ENCODE data around the gene DISC1.

Gene DISC1

DNA sequence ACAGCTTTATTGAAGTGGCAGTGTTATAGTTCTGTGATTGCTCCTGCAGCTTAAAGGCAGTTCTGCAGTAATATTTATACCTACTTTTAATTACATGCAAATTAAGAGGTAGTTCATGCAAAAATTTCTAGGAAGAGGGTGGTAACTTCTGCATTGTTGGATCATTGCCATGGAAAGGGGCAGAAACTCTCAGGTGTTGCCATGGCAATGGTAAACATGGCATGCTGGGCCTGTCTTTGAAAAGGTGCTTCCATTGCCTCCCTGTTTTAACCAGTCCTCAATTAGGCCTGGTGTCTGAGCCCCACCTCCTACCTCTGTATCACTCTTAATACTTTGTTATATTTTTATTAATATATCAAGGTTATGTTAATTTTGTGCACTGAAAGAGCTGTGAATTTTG, 104.7 kb downstream of the DISC1 start:
- Histone ChIP-seq H3K9ac (ENCODE audit: low read length in 2 of 2) (no peak overlapping the region), H3K27ac (ENCODE audit: low read length) (no peak overlapping the region), H3K4me3 (ENCODE audit: low read length in 2 of 2) (no peak overlapping the region), H3K27me3 (ENCODE audit: control insufficient read depth in 1 of 2, insufficient read depth in 2 of 2, low read length in 2 of 2) (no peaks in the 10 kb centered on the region), H3K4me1 (ENCODE audit: control insufficient read depth, insufficient read depth, low read length) (no peaks in the 10 kb centered on the region), H3K36me3 (ENCODE audit: control insufficient read depth in 2 of 2, insufficient read depth in 2 of 2, low read length in 2 of 2) (no peaks in the 10 kb centered on the region), H3K9me3 (ENCODE audit: control insufficient read depth in 2 of 2, low read length in 2 of 2) (no peaks in the 10 kb centered on the region)

GRCh38 chr1:231733063-231733462, 106.5 kb downstream of the DISC1 start:
- no peak overlapping the region for H3K27ac ChIP-seq (ENCODE audit: low read length)
- H3K9me3 ChIP-seq (ENCODE audit: control insufficient read depth in 2 of 2, low read length in 2 of 2), result no peaks in the 10 kb centered on the region
- H3K4me3 ChIP-seq (ENCODE audit: low read length in 2 of 2), result no peak overlapping the region

GRCh38 chr1:231733672-231734071, 107.1 kb downstream of the DISC1 start:
- H3K36me3 ChIP-seq (ENCODE audit: control insufficient read depth in 2 of 2, insufficient read depth in 2 of 2, low read length in 2 of 2), result no peaks in the 10 kb centered on the region
- H3K27me3 ChIP-seq (ENCODE audit: control insufficient read depth in 1 of 2, insufficient read depth in 2 of 2, low read length in 2 of 2), result no peaks in the 10 kb centered on the region
- no peak overlapping the region for H3K4me3 ChIP-seq (ENCODE audit: low read length in 2 of 2)
- H3K27ac ChIP-seq (ENCODE audit: low read length), result no peak overlapping the region
- H3K9me3 ChIP-seq (ENCODE audit: control insufficient read depth in 2 of 2, low read length in 2 of 2), result no peaks in the 10 kb centered on the region
- no peak overlapping the region for H3K9ac ChIP-seq (ENCODE audit: low read length in 2 of 2)
- H3K4me1 ChIP-seq (ENCODE audit: control insufficient read depth, insufficient read depth, low read length), result no peaks in the 10 kb centered on the region

More at GRCh38 chr1:231733063-231733462, 106.5 kb downstream of the DISC1 start:
- no peak overlapping the region for H3K9ac ChIP-seq (ENCODE audit: low read length in 2 of 2)
- H3K27me3 ChIP-seq (ENCODE audit: control insufficient read depth in 1 of 2, insufficient read depth in 2 of 2, low read length in 2 of 2), result no peaks in the 10 kb centered on the region
- no peaks in the 10 kb centered on the region for H3K36me3 ChIP-seq (ENCODE audit: control insufficient read depth in 2 of 2, insufficient read depth in 2 of 2, low read length in 2 of 2)
- no peaks in the 10 kb centered on the region for H3K4me1 ChIP-seq (ENCODE audit: control insufficient read depth, insufficient read depth, low read length)

GRCh38 chr1:231734417-231734816, 107.8 kb downstream of the DISC1 start:
- no peaks in the 10 kb centered on the region for H3K4me1 ChIP-seq (ENCODE audit: control insufficient read depth, insufficient read depth, low read length)
- H3K27me3 ChIP-seq (ENCODE audit: control insufficient read depth in 1 of 2, insufficient read depth in 2 of 2, low read length in 2 of 2), result no peaks in the 10 kb centered on the region
- no peak overlapping the region for H3K27ac ChIP-seq (ENCODE audit: low read length)
- H3K9ac ChIP-seq (ENCODE audit: low read length in 2 of 2), result no peak overlapping the region
- no peaks in the 10 kb centered on the region for H3K36me3 ChIP-seq (ENCODE audit: control insufficient read depth in 2 of 2, insufficient read depth in 2 of 2, low read length in 2 of 2)
- H3K9me3 ChIP-seq (ENCODE audit: control insufficient read depth in 2 of 2, low read length in 2 of 2), result peaks cover 0 to 2% of the 10 kb centered on the region in 2 donors
- no peak overlapping the region for H3K4me3 ChIP-seq (ENCODE audit: low read length in 2 of 2)

DNA sequence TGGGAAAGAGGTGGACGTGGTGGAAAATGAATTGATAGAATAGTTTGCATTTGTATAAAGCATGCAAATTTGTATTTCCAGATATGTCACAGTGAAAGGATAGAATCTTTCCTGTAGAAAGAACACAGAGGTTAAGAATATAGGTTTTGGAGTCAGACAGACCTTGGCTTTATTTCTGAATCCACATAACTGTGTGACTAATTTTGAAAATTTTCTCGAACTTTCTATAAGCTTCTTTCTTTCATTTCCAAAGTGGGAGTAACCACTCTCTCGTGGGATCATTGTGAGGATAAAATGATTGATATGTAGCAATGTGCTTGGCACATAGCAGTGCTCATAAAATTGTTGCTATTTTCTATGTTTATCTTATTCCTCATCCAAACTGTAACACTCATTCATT, 108.8 kb downstream of the DISC1 start:
- H3K27me3 ChIP-seq (ENCODE audit: control insufficient read depth in 1 of 2, insufficient read depth in 2 of 2, low read length in 2 of 2), result no peaks in the 10 kb centered on the region
- no peaks in the 10 kb centered on the region for H3K36me3 ChIP-seq (ENCODE audit: control insufficient read depth in 2 of 2, insufficient read depth in 2 of 2, low read length in 2 of 2)
- H3K4me1 ChIP-seq (ENCODE audit: control insufficient read depth, insufficient read depth, low read length), result no peaks in the 10 kb centered on the region
- H3K9ac ChIP-seq (ENCODE audit: low read length in 2 of 2), result no peak overlapping the region
- H3K4me3 ChIP-seq (ENCODE audit: low read length in 2 of 2), result no peak overlapping the region
- H3K27ac ChIP-seq (ENCODE audit: low read length), result no peak overlapping the region
- peaks cover 4 to 6% of the 10 kb centered on the region in 2 donors for H3K9me3 ChIP-seq (ENCODE audit: control insufficient read depth in 2 of 2, low read length in 2 of 2)

DNA sequence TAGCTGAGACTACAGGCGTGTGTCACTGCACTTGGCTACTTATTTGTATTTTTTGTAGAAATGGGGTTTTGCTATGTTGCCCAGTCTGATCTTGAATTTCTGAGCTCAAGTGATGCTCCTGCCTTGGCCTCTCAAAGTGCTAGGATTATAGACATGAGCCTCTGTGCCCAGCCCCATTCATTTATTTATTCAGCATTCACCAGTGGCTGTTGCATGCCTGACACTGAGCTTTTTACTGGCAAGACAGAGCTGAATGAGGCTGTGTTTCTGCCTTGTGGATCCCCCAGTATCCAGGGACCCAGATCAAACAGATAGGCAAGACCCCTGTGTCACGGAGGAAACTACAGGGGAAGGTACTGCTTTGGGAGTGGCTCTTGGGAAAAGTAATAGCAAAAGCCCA, 109.4 kb downstream of the DISC1 start:
- Histone ChIP-seq H3K9me3 (ENCODE audit: control insufficient read depth in 2 of 2, low read length in 2 of 2) (peaks cover 4 to 6% of the 10 kb centered on the region in 2 donors), H3K36me3 (ENCODE audit: control insufficient read depth in 2 of 2, insufficient read depth in 2 of 2, low read length in 2 of 2) (no peaks in the 10 kb centered on the region), H3K4me1 (ENCODE audit: control insufficient read depth, insufficient read depth, low read length) (no peaks in the 10 kb centered on the region), H3K9ac (ENCODE audit: low read length in 2 of 2) (no peak overlapping the region), H3K27ac (ENCODE audit: low read length) (no peak overlapping the region), H3K4me3 (ENCODE audit: low read length in 2 of 2) (no peak overlapping the region), H3K27me3 (ENCODE audit: control insufficient read depth in 1 of 2, insufficient read depth in 2 of 2, low read length in 2 of 2) (no peaks in the 10 kb centered on the region)

DNA sequence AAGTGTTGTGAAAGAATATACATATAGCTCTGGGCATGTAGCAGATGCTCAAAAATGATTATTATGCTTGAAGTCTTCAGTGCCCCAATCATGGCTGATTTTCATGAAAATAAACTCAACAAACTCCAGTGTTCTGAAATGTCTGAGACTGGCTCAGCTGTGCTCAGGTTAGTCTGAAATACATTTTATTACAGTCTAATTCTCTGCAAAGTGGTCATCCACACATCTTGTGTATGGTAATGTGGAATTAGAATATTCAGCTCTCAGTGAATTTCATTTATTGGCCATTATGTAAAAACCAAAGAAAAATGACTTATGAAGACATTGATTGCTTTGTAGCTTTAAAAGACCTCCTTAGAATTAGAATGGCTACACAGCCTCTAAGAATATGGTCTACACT, 109.9 kb downstream of the DISC1 start:
- Histone ChIP-seq H3K4me3 (ENCODE audit: low read length in 2 of 2) (no peak overlapping the region), H3K4me1 (ENCODE audit: control insufficient read depth, insufficient read depth, low read length) (no peaks in the 10 kb centered on the region), H3K9ac (ENCODE audit: low read length in 2 of 2) (no peak overlapping the region), H3K27me3 (ENCODE audit: control insufficient read depth in 1 of 2, insufficient read depth in 2 of 2, low read length in 2 of 2) (no peaks in the 10 kb centered on the region), H3K27ac (ENCODE audit: low read length) (no peak overlapping the region), H3K9me3 (ENCODE audit: control insufficient read depth in 2 of 2, low read length in 2 of 2) (peaks cover 4 to 6% of the 10 kb centered on the region in 2 donors), H3K36me3 (ENCODE audit: control insufficient read depth in 2 of 2, insufficient read depth in 2 of 2, low read length in 2 of 2) (no peaks in the 10 kb centered on the region)

DNA sequence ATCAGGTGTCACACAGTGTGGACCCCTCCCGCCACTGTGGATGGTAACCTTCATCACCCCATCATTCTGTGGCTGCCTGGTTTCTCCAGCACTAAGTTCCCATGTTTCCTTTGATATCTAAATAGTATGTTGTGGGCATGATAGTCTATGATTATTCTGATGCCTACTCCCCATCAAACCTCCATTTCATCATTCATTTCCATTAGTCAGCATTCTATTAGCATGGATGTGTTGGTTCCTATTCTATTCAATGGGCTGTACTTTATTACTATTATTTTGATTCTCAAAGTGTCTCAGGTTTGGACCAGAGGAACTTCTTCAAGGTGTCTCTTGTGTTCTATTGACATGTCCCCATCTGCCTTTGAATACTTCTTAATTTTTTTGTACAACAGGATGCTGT, 112.0 kb downstream of the DISC1 start:
- Histone ChIP-seq H3K4me3 (ENCODE audit: low read length in 2 of 2) (no peak overlapping the region), H3K9ac (ENCODE audit: low read length in 2 of 2) (no peak overlapping the region), H3K36me3 (ENCODE audit: control insufficient read depth in 2 of 2, insufficient read depth in 2 of 2, low read length in 2 of 2) (no peaks in the 10 kb centered on the region), H3K4me1 (ENCODE audit: control insufficient read depth, insufficient read depth, low read length) (no peaks in the 10 kb centered on the region), H3K9me3 (ENCODE audit: control insufficient read depth in 2 of 2, low read length in 2 of 2) (peaks cover 4 to 6% of the 10 kb centered on the region in 2 donors), H3K27ac (ENCODE audit: low read length) (no peak overlapping the region), H3K27me3 (ENCODE audit: control insufficient read depth in 1 of 2, insufficient read depth in 2 of 2, low read length in 2 of 2) (no peaks in the 10 kb centered on the region)

GRCh38 chr1:231743966-231744365, 117.4 kb downstream of the DISC1 start:
- Histone ChIP-seq H3K4me1 (ENCODE audit: control insufficient read depth, insufficient read depth, low read length) (no peaks in the 10 kb centered on the region), H3K27me3 (ENCODE audit: control insufficient read depth in 1 of 2, insufficient read depth in 2 of 2, low read length in 2 of 2) (no peaks in the 10 kb centered on the region), H3K27ac (ENCODE audit: low read length) (no peak overlapping the region), H3K36me3 (ENCODE audit: control insufficient read depth in 2 of 2, insufficient read depth in 2 of 2, low read length in 2 of 2) (no peaks in the 10 kb centered on the region), H3K9ac (ENCODE audit: low read length in 2 of 2) (no peak overlapping the region), H3K9me3 (ENCODE audit: control insufficient read depth in 2 of 2, low read length in 2 of 2) (peaks cover 4 to 6% of the 10 kb centered on the region in 2 donors), H3K4me3 (ENCODE audit: low read length in 2 of 2) (no peak overlapping the region)

DNA sequence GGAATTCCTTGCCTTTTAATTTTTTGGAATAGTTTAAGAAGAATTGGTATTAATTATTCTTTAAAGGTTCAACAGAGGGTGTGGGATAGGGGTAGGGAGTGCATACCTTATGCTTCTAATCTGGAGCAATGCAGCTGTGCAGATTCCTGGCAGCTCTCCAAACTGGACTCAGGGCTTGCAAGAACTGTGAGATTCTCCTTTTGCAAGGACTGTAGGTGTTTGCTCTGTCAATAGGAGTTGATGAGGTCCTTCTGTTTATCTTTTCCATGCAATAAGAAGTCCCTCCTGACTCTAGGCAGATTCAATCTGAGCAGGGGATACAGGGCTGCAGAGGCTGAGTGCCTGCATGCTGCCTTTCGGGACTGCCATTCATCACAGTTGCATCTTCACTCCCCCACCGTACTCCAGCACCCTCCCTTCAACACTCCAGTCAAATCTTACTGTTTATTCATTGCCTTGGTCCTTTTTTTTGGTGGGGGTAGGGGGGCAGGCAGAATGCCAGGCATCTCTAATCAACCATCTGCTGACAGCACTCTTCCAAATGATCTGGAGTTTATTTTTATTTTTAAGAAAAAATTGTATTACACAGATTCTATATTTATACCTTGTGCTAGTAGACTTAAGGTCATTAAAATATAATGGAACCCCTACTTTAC, 122.3 kb downstream of the DISC1 start:
- Histone ChIP-seq H3K4me3 (ENCODE audit: low read length in 2 of 2) (no peak overlapping the region), H3K36me3 (ENCODE audit: control insufficient read depth in 2 of 2, insufficient read depth in 2 of 2, low read length in 2 of 2) (no peaks in the 10 kb centered on the region), H3K4me1 (ENCODE audit: control insufficient read depth, insufficient read depth, low read length) (no peaks in the 10 kb centered on the region), H3K27me3 (ENCODE audit: control insufficient read depth in 1 of 2, insufficient read depth in 2 of 2, low read length in 2 of 2) (no peaks in the 10 kb centered on the region), H3K9me3 (ENCODE audit: control insufficient read depth in 2 of 2, low read length in 2 of 2) (peaks cover 0 to 7% of the 10 kb centered on the region in 2 donors), H3K9ac (ENCODE audit: low read length in 2 of 2) (no peak overlapping the region), H3K27ac (ENCODE audit: low read length) (no peak overlapping the region)

- no peaks in the 10 kb centered on the region for H3K27me3 ChIP-seq (ENCODE audit: control insufficient read depth in 1 of 2, insufficient read depth in 2 of 2, low read length in 2 of 2)
- no peak overlapping the region for H3K27ac ChIP-seq (ENCODE audit: low read length)
- no peaks in the 10 kb centered on the region for H3K36me3 ChIP-seq (ENCODE audit: control insufficient read depth in 2 of 2, insufficient read depth in 2 of 2, low read length in 2 of 2)
- H3K9me3 ChIP-seq (ENCODE audit: control insufficient read depth in 2 of 2, low read length in 2 of 2), result peaks cover 0 to 7% of the 10 kb centered on the region in 2 donors
- H3K9ac ChIP-seq (ENCODE audit: low read length in 2 of 2), result no peak overlapping the region
- H3K4me3 ChIP-seq (ENCODE audit: low read length in 2 of 2), result no peak overlapping the region
- no peaks in the 10 kb centered on the region for H3K4me1 ChIP-seq (ENCODE audit: control insufficient read depth, insufficient read depth, low read length)
Observed at GRCh38 chr1:231750296-231750695, 123.7 kb downstream of the DISC1 start.

Data from stomach smooth muscle (tissue), 2 donors.